Measurements from ENCODE around the gene ZNF653.

DNA sequence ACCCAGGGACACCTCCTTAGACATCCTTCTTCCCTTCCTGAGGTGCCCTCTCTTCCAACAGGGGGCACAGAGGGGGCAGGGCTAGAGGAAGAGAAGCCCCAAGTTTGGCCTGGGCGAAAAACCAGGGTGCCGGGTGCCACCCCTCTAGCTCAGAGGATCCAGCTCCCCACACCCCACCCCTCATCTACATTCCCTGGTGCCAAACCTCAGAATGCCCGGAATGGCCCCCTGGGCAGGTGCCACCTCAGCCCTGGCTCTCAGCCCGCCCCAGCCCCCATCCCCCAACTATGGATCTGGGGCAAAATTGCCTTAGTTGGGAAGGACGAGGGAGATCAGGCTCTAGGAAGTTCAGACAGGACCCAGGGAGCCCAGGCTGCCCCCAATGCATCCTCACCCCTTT is 35.0 kb upstream of the ZNF653 start:
- TF ChIP-seq EZH2phosphoT487 (IDR thresholded peaks at IDR 0.05; ENCODE audit: borderline replicate concordance, low read depth) (no peak), JUND (IDR thresholded peaks at IDR 0.05) (no peak), RAD21 (IDR thresholded peaks at IDR 0.05; ENCODE audit: low read length) (no peak), POLR2AphosphoS5 (IDR thresholded peaks at IDR 0.05; ENCODE audit: low read depth, low read length) (no peak), FOSL2 (IDR thresholded peaks at IDR 0.05; ENCODE audit: borderline replicate concordance, low read depth) (no peak)
- TF ChIP-seq, protein P1, sequence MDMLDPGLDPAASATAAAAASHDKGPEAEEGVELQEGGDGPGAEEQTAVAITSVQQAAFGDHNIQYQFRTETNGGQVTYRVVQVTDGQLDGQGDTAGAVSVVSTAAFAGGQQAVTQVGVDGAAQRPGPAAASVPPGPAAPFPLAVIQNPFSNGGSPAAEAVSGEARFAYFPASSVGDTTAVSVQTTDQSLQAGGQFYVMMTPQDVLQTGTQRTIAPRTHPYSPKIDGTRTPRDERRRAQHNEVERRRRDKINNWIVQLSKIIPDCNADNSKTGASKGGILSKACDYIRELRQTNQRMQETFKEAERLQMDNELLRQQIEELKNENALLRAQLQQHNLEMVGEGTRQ (IDR thresholded peaks at IDR 0.05; ENCODE audit: borderline replicate concordance, low read depth, low read length), result no peak
- TF ChIP-seq, protein P2, sequence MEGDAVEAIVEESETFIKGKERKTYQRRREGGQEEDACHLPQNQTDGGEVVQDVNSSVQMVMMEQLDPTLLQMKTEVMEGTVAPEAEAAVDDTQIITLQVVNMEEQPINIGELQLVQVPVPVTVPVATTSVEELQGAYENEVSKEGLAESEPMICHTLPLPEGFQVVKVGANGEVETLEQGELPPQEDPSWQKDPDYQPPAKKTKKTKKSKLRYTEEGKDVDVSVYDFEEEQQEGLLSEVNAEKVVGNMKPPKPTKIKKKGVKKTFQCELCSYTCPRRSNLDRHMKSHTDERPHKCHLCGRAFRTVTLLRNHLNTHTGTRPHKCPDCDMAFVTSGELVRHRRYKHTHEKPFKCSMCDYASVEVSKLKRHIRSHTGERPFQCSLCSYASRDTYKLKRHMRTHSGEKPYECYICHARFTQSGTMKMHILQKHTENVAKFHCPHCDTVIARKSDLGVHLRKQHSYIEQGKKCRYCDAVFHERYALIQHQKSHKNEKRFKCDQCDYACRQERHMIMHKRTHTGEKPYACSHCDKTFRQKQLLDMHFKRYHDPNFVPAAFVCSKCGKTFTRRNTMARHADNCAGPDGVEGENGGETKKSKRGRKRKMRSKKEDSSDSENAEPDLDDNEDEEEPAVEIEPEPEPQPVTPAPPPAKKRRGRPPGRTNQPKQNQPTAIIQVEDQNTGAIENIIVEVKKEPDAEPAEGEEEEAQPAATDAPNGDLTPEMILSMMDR (IDR thresholded peaks at IDR 0.05), result no peak
- TF ChIP-seq, protein P3, sequence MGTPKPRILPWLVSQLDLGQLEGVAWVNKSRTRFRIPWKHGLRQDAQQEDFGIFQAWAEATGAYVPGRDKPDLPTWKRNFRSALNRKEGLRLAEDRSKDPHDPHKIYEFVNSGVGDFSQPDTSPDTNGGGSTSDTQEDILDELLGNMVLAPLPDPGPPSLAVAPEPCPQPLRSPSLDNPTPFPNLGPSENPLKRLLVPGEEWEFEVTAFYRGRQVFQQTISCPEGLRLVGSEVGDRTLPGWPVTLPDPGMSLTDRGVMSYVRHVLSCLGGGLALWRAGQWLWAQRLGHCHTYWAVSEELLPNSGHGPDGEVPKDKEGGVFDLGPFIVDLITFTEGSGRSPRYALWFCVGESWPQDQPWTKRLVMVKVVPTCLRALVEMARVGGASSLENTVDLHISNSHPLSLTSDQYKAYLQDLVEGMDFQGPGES (IDR thresholded peaks at IDR 0.05; ENCODE audit: low read depth, low read length), result no peak
